Measurements from ENCODE around the gene ACTG1. TPM values are rescaled to one million over a fixed set of nuclear protein-coding genes. Genes with fewer than 3 reads are reported as not detected.

ACTG1 gene
- total and polyA plus RNA-seq, 2 of the 13 experiments (the other 11 are each of a cell fraction or from before 2014, with no cell fraction given): 973 to 1,138 TPM

DNA sequence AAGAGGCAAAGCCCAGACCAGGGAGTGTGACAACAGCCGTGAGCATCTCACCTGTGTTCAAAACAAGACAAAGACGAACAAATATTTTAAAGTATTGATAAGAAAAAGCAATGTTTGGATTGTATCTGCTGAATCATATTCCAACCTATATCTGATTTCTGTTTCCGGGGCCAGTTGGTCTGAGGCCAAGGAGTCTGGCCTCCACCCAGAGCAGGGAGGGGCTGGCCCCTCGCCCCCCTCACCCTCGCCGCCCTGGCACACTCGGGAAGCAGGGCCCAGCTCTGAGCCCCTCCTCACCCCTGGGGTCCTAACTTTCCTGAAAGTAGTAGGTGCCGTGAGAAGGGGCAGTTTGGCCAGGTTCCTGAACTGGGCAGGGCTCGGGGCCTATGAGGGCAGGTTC lies 48.0 kb downstream of the ACTG1 start:
- ATAC-seq (no peak), FAIRE-seq (no peak), DNase-seq (ENCODE audit: low spot score) (no peak)
- Histone ChIP-seq H3K36me3 (replicated peaks in 1 of 2; ENCODE audit: control insufficient read depth in 1 of 2, insufficient read depth in 2 of 2, low read length in 2 of 2) (no peaks in the 10 kb centered on the region; a peak in 1 of 5 replicates), H3K27ac (ENCODE audit: extremely low read length, insufficient read depth, low read length) (no peak overlapping the region), H3K4me1 (ENCODE audit: insufficient read depth, low read length) (peaks cover 46% of the 10 kb centered on the region), H3K4me3 (replicated peaks in 1 of 3; ENCODE audit: insufficient read depth in 1 of 3, low read depth in 2 of 3, low read length in 3 of 3) (no peak overlapping the region), H3K9ac (ENCODE audit: insufficient read depth, low read depth, low read length) (no peak overlapping the region), H2AFZ (ENCODE audit: low read length) (no peak overlapping the region), H3K27me3 (ENCODE audit: control insufficient read depth in 1 of 2, insufficient read depth in 2 of 2, low read length in 2 of 2) (peaks cover 3 to 20% of the 10 kb centered on the region in 2 experiments; a peak in 4 of 5 replicates), H4K20me1 (ENCODE audit: insufficient read depth, low read length) (no peaks in the 10 kb centered on the region), H3K9me3 (ENCODE audit: low read length) (no peaks in the 10 kb centered on the region), H3K79me2 (ENCODE audit: insufficient read depth, low read length) (no peaks in the 10 kb centered on the region), H3K4me2 (ENCODE audit: low read depth, low read length) (no peak overlapping the region)
- no TSS peak for BruUV-seq (replicated peaks)
- POLR2A ChIA-PET: no interaction called here
- CTCF ChIA-PET (ENCODE audit: low intra/inter-chr PET ratio, low total read pairs): no interaction called here
- intact Hi-C loops (cut with micrococcal nuclease; ENCODE audit: unreplicated experiment) (no loop called here), in situ Hi-C loops (cut with HindIII; ENCODE audit: extremely low pct_ligation_motif_present, low pct_unique_long_range_greater_than_20kb) (no loop called here)
- 45% methylated on average over 9 of the region's 9 CpGs for WGBS (ENCODE audit: low lambda C conversion rate)
- TF ChIP-seq AGO2 (optimal IDR thresholded peaks at IDR 0.05; ENCODE audit: low read depth, low read length) (no peak), HOXA5 (CRISPR knock-in tag; IDR thresholded peaks at IDR 0.05) (no peak), KDM4B (CRISPR knock-in tag; IDR thresholded peaks at IDR 0.05) (no peak), ZNF629 (CRISPR knock-in tag; conservative IDR thresholded peaks at IDR 0.05) (no peak), ZNF10 (CRISPR knock-in tag; IDR thresholded peaks at IDR 0.05; ENCODE audit: borderline replicate concordance, low read depth) (no peak), GATAD1 (CRISPR knock-in tag; IDR thresholded peaks at IDR 0.05) (no peak), ZC3H4 (CRISPR knock-in tag; IDR thresholded peaks at IDR 0.05; ENCODE audit: borderline replicate concordance) (no peak), KLF11 (CRISPR knock-in tag; IDR thresholded peaks at IDR 0.05) (no peak), ZNF354B (CRISPR knock-in tag; IDR thresholded peaks at IDR 0.05) (no peak), MTA1 (CRISPR knock-in tag; IDR thresholded peaks at IDR 0.05; ENCODE audit: borderline replicate concordance) (no peak), MIER3 (CRISPR knock-in tag; IDR thresholded peaks at IDR 0.05; ENCODE audit: borderline replicate concordance) (no peak), ZNF34 (CRISPR knock-in tag; IDR thresholded peaks at IDR 0.05; ENCODE audit: borderline replicate concordance) (no peak), ELF1 (CRISPR knock-in tag; IDR thresholded peaks at IDR 0.05) (no peak), HNRNPH1 (optimal IDR thresholded peaks at IDR 0.05; ENCODE audit: low read depth, low read length) (no peak), MATR3 (CRISPR knock-in tag; IDR thresholded peaks at IDR 0.05) (no peak), PLRG1 (conservative IDR thresholded peaks at IDR 0.05) (no peak), LCORL (IDR thresholded peaks at IDR 0.05) (no peak), LCORL (CRISPR knock-in tag; IDR thresholded peaks at IDR 0.05) (no peak), HOXA3 (CRISPR knock-in tag; IDR thresholded peaks at IDR 0.05) (no peak)
- TF ChIP-seq, protein P1, sequence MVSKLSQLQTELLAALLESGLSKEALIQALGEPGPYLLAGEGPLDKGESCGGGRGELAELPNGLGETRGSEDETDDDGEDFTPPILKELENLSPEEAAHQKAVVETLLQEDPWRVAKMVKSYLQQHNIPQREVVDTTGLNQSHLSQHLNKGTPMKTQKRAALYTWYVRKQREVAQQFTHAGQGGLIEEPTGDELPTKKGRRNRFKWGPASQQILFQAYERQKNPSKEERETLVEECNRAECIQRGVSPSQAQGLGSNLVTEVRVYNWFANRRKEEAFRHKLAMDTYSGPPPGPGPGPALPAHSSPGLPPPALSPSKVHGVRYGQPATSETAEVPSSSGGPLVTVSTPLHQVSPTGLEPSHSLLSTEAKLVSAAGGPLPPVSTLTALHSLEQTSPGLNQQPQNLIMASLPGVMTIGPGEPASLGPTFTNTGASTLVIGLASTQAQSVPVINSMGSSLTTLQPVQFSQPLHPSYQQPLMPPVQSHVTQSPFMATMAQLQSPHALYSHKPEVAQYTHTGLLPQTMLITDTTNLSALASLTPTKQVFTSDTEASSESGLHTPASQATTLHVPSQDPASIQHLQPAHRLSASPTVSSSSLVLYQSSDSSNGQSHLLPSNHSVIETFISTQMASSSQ (IDR thresholded peaks at IDR 0.05; ENCODE audit: low read depth): no peak
- TF ChIP-seq, protein P1 (CRISPR knock-in tag; IDR thresholded peaks at IDR 0.05; ENCODE audit: borderline replicate concordance): no peak
- TF ChIP-seq, protein P2, sequence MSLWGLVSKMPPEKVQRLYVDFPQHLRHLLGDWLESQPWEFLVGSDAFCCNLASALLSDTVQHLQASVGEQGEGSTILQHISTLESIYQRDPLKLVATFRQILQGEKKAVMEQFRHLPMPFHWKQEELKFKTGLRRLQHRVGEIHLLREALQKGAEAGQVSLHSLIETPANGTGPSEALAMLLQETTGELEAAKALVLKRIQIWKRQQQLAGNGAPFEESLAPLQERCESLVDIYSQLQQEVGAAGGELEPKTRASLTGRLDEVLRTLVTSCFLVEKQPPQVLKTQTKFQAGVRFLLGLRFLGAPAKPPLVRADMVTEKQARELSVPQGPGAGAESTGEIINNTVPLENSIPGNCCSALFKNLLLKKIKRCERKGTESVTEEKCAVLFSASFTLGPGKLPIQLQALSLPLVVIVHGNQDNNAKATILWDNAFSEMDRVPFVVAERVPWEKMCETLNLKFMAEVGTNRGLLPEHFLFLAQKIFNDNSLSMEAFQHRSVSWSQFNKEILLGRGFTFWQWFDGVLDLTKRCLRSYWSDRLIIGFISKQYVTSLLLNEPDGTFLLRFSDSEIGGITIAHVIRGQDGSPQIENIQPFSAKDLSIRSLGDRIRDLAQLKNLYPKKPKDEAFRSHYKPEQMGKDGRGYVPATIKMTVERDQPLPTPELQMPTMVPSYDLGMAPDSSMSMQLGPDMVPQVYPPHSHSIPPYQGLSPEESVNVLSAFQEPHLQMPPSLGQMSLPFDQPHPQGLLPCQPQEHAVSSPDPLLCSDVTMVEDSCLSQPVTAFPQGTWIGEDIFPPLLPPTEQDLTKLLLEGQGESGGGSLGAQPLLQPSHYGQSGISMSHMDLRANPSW (CRISPR knock-in tag; IDR thresholded peaks at IDR 0.05; ENCODE audit: borderline replicate concordance): no peak
